GM19455 (cell line): ENCODE measurements around the gene TOMM22.
"Not testable (repeated sequence)": the region's sequence is repeated elsewhere in the genome, so short reads cannot be mapped to it uniquely, and the experiment has no call there.

Source experiments
- ATAC-seq: cut with Tn5 transposase; IDR thresholded peaks from one replicate; pipeline ENCODE4 v1.9.1; 2021; ENCODE audit not compliant: unreplicated experiment

The TOMM22 gene

GRCh38 chr22:38681582-38682335 lies at the start of gene TOMM22:
TOMM22 (plus strand) TSS chr22:38681957; CDS start chr22:38681979, 22 bp downstream.
- ATAC-seq: peak; percentile 88

DNA sequence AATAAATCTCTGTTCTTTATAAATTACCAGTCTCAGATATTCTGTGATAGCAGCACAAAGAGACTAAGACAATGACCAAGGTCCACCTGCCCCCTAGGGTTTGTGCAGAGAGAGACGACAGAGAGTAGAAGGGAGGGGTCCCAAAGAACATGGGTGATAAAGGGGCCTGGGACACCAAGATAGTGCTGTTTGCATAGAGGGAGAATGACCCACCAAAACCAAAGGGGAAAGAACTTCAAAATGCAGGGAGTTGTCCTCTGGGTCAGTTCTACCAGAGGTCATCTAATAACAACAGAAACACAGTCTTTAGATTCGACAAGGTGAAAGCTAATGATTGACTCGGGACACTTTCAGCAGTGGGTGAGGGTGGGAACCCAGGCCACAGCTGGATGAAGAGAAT lies 49.2 kb upstream of the TOMM22 start:
- ATAC-seq: no peak

DNA sequence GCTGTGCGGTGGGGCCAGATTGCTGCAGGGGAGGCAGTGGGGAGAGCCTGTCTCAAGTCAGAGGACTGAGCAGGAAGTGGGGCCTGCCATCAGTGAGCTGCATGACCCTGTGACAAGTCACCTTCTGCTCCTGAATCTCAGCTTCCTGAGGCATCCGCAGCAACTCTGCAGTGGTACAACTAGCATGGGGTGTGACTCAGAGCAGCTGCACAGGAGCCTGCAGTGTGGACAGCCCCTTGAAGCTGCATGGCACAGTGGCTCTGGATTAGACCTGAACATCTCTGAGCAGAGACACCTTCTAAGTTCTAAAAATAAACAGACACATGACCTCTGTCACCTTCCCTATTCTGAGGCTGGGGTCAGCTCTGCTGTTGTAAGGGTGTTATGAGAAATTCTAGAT lies 43.5 kb upstream of the TOMM22 start:
- ATAC-seq: no peak

- ATAC-seq: no peak
Observed at GRCh38 chr22:38638728-38639127, 43.0 kb upstream of the TOMM22 start.

DNA sequence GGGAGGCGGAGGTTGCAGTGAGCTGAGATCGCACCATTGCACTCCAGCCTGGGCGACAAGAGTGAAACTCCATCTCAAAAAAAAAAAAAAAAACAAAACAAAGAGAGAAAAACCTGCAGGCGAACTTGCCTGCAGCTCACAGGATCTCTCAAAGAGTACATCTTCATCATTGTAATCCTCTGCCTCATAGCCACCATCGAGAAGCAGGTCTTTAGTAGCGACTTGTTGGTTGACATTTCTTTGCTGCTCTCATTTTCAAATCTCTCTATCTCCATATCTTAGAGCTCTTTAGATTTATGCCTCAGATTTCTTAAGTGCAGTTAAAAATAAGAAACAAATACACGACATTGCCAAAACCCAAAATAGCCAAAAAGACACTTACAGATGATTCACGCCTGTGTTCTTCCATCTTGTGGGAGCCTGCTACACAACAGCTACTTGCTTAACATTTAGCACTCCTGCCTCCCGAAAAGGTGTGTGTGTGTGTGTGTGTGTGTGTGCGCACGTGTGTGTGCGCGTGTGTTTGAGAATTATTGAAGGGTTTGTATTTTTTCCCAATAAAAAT lies 40.2 kb upstream of the TOMM22 start:
- ATAC-seq: no peak

DNA sequence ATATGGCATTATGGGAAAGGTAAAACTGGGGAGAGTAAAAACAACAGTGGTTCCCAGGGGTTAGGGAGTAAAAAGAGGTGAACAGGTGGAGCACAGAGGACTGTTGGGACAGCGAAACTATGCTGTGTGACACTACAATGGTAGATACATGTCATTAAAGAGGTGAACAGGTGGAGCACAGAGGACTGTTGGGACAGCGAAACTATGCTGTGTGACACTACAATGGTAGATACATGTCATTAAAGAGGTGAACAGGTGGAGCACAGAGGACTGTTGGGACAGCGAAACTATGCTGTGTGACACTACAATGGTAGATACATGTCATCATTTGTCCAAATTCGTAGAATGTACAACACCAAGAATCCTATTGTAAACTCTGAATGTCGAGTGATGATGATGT lies 37.5 kb upstream of the TOMM22 start:
- not testable (repeated sequence) for ATAC-seq

GRCh38 chr22:38645430-38645829 lies 36.3 kb upstream of the TOMM22 start:
- no peak for ATAC-seq

GRCh38 chr22:38649841-38650522 lies 31.8 kb upstream of the TOMM22 start:
- ATAC-seq: no peak

GRCh38 chr22:38652859-38653258 lies 28.9 kb upstream of the TOMM22 start:
- no peak for ATAC-seq

GRCh38 chr22:38653741-38654140 lies 28.0 kb upstream of the TOMM22 start:
- no peak for ATAC-seq

GRCh38 chr22:38655519-38656255 lies 26.1 kb upstream of the TOMM22 start:
- no peak for ATAC-seq

DNA sequence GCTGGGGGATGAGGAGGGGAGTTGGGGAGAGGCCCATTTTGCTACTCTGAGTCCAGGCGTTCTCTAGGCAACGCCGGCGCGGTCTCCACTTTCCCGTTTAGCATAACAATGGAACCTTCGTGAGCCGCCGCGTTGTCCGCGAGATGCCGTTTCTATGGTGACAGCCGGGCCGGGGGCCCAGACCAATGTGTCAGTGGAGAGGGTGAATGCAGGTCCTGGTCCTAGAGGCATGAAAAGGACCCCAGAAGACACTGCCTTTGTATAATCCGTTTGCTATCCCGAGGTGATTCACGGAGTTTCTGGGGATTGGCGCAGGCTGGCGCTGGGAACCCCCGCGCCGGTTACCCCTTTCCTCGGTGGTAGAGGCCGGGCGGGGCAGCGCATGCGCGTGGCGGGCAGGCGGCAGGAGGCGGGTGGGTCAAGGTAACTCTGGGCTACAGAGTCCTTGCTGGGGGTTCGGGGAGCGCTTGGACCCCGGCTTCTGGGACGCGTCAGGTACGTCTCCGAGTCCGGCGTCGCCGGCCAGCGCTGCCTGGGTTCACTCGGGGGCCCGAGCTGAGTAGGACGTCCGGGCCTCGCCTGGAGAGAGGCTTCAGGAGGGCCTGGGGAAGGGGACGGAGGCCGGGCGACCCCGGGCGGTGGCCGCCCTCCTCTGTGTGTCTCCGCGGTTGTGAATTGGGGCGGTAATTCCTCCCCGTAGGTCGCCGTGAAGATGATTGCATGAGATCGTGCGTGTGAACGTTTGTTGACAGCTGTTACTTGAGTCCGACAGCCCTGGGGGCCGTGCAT lies 25.3 kb upstream of the TOMM22 start, which contains the start of the genes CBY1 and FAM227A:
Gene CBY1, plus strand, starts transcription at position 383 of the 789 bp plus-strand sequence. CDS start 11,417 bp downstream, outside the sequence.
Gene FAM227A, minus strand, starts transcription at position 137 of the 789 bp plus-strand sequence. CDS start 6,224 bp downstream, outside the sequence.
- ATAC-seq: peak; percentile 82

DNA sequence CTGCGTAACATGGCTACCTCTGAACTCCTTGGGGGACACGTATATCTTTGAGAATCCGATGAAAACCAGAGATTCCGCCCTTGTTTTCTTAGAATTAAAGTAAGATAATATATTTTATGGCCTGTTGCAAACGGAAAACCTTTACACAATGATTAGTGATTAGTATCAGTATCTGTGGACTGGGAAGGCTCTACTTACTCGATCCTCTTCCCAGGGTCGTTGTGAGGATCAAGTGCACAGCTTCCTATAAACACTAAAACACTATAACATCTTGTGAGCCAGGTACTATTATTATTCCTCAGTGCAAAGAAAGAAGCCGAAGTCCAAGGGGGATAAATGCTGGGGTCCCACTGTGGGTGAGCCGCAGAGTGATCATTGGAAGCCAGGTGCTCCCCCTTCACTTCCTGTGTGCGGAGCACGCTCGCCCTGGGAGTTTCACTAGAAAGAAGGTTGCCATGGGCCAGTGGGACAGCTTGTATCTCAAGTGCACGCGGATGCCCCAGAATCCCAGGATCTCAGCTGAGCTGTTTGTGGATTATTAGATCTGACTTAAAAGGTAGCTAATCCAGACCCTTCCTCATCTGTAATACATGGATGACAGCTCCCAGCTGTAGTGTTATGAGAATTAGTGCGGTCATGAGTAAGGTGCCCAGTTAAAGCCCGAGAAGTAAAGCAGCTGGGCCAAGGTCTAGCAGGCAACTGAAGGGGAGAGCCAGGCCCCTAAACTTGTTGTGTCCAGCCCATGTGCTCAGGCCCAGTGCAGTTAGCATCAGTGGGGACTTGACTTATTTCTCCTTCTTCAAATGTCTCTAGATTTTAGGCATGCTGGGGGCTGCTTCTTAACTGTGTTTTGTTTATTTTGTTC lies 24.5 kb upstream of the TOMM22 start:
- peak; percentile 32 for ATAC-seq

- ATAC-seq: no peak
Observed at GRCh38 chr22:38674888-38675287, 6.9 kb upstream of the TOMM22 start.

DNA sequence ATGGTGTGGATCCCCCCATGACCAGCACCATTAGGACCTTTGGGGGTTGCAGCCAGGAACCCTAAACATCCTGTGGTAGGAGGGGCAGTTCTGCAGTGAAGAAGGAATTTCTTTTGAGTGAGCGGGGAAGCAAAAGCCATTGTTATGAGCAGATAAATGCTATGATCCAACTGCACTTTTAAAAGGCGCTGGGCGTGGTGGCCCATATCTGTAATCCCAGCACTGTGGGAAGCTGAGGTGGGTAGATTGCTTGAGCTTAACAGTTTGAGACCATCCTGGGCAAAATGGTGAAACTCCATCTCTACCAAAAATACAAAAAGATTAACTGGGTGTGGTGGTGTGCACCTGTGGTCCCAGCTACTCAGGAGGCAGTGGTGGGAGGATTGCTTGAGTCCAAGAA lies 5.9 kb upstream of the TOMM22 start:
- no peak for ATAC-seq

DNA sequence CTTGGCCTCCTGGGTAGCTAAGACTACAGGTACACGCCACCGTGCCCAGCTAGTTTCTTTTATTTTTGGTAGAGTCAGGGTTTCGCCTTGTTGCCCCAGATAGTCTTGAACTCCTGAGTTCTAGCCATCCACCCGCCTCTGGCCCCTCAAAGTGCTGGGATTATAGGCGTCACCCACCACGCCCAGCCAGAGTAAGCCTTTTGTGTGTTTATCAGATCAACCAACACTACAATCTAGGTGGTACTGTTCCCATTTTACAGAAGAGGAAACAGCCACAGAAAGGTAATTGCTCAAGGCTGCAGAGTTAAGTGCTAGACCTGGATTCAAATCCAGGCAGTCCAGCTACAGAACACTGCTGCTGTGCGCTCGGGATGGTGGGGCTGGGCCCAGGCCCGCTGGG lies 3.1 kb downstream of the TOMM22 start:
- no peak for ATAC-seq

GRCh38 chr22:38685761-38686160 lies 4.0 kb downstream of the TOMM22 start:
- no peak for ATAC-seq

GRCh38 chr22:38689651-38690050 lies 7.9 kb downstream of the TOMM22 start:
- ATAC-seq: no peak

GRCh38 chr22:38694049-38694448 lies 12.3 kb downstream of the TOMM22 start:
- ATAC-seq: no peak
